NCI-H2171 treated with DMSO at 0.1 percent for 48 hours (cell line): ENCODE data around the gene DLGAP4.
A peak's percentile ranks its signal among the peaks of the same experiment; 100 is the strongest.

ENCODE experiments used
- DNase-seq: peaks from one replicate; lab custom pipeline; 2025; lab: John Stamatoyannopoulos, UW

Gene DLGAP4

GRCh38 chr20:36478137-36478905 is 172.2 kb downstream of the DLGAP4 start:
- DNase-seq, result no peak

- DNase-seq, result no peak
Measured at GRCh38 chr20:36479938-36480337, 173.8 kb downstream of the DLGAP4 start.

GRCh38 chr20:36480456-36481048 is 174.4 kb downstream of the DLGAP4 start:
- no peak for DNase-seq

- DNase-seq, result no peak
Measured at GRCh38 chr20:36481380-36482043, 175.4 kb downstream of the DLGAP4 start.

- peak; percentile 98 for DNase-seq
Measured at GRCh38 chr20:36482044-36482473, 175.9 kb downstream of the DLGAP4 start.

GRCh38 chr20:36483209-36483918 is 177.2 kb downstream of the DLGAP4 start:
- no peak for DNase-seq

GRCh38 chr20:36483919-36484808 is 178.0 kb downstream of the DLGAP4 start:
- no peak for DNase-seq

- DNase-seq, result no peak
Measured at GRCh38 chr20:36485286-36485685, 179.1 kb downstream of the DLGAP4 start.

- no peak for DNase-seq
Measured at GRCh38 chr20:36487069-36487468, 180.9 kb downstream of the DLGAP4 start.

GRCh38 chr20:36490191-36490590 is 184.1 kb downstream of the DLGAP4 start:
- DNase-seq, result no peak

GRCh38 chr20:36491901-36492617 is 185.9 kb downstream of the DLGAP4 start:
- no peak for DNase-seq

- DNase-seq, result no peak
Measured at GRCh38 chr20:36493051-36493800, 187.1 kb downstream of the DLGAP4 start.

- DNase-seq, result no peak
Measured at GRCh38 chr20:36493801-36494114, 187.6 kb downstream of the DLGAP4 start.

GRCh38 chr20:36496707-36497669 is 190.8 kb downstream of the DLGAP4 start:
- no peak for DNase-seq

GRCh38 chr20:36497856-36498255 is 191.7 kb downstream of the DLGAP4 start:
- no peak for DNase-seq

- DNase-seq, result no peak
Measured at GRCh38 chr20:36498386-36499179, 192.4 kb downstream of the DLGAP4 start.

- no peak for DNase-seq
Measured at GRCh38 chr20:36499211-36499610, 193.1 kb downstream of the DLGAP4 start.
